GM12875 (cell line): Measurements from ENCODE around the gene SPP1.
"Not testable (repeated sequence)": the region's sequence is repeated elsewhere in the genome, so short reads cannot be mapped to it uniquely, and the experiment has no call there.

ENCODE experiments used
- H3K4me3 ChIP-seq: one replicate; pipeline ENCODE4 v1.5.1; 2011; ENCODE audit warnings: low read depth, low read length, control low read depth
- TF ChIP-seq, protein P1 (sequence below): IDR thresholded peaks from 2 replicates; pipeline ENCODE4 v1.5.1; 2011; ENCODE audit warnings: low read depth, mild to moderate bottlenecking, control low read depth, inconsistent platforms, low read length, moderate library complexity, borderline replicate concordance; ENCODE audit not compliant: insufficient read depth

The SPP1 gene

DNA sequence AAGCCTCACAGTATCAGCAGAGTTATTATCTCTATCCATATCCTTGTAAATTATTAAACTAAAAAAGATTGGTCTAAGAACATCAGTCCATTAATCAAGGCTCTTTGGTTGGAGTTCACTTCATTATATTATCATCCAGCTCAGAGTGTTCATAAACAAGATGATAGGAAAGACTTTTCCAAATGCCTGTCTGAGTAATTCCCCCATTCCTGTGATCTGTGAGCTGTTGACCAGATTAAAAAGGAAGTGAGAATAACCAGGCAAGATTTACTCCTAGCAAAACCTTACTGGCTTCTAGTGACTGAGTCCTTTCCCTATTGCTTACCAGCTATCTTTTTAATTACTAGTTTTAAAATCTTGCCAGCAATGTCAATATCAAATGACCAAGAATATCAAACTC lies 46.8 kb downstream of the SPP1 start:
- TF ChIP-seq, protein P1, sequence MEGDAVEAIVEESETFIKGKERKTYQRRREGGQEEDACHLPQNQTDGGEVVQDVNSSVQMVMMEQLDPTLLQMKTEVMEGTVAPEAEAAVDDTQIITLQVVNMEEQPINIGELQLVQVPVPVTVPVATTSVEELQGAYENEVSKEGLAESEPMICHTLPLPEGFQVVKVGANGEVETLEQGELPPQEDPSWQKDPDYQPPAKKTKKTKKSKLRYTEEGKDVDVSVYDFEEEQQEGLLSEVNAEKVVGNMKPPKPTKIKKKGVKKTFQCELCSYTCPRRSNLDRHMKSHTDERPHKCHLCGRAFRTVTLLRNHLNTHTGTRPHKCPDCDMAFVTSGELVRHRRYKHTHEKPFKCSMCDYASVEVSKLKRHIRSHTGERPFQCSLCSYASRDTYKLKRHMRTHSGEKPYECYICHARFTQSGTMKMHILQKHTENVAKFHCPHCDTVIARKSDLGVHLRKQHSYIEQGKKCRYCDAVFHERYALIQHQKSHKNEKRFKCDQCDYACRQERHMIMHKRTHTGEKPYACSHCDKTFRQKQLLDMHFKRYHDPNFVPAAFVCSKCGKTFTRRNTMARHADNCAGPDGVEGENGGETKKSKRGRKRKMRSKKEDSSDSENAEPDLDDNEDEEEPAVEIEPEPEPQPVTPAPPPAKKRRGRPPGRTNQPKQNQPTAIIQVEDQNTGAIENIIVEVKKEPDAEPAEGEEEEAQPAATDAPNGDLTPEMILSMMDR: no peak
- H3K4me3 ChIP-seq: no peak overlapping the region

DNA sequence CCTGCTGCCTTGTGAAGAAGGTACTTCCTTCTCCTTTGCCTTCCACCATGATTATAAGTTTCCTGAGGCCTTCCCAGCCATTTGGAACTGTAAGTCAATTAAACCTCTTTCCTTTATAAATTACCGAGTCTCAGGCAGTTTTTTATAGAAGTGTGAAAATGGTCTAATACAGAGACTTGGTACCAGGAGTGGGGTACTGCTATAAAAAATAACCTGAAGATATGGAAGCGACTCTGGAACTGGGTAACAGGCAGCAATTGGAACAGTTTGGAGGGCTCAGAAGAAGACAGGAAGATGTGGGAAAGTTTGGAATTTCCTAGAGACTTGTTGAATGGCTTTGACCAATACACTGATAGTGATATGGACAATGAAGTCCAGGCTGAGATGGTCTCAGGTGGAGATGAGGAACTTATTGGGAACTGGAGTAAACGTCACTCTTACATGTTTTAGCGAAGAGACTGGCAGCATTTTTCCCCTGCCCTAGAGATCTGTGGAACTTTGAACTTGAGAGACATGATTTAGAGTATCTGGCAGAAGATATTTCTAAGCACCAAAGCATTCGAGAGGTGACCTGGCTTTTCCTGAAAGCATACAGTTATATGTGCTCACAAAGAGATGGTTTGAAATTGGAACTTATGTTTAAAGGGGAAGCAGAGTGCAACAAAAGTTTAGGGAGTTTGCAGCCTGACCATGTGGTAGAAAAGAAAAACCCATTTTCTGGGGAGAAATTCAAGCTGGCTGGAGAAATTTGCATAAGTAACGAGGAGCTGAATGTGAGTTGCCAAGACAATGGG lies 50.6 kb downstream of the SPP1 start:
- H3K4me3 ChIP-seq: not testable (repeated sequence)

DNA sequence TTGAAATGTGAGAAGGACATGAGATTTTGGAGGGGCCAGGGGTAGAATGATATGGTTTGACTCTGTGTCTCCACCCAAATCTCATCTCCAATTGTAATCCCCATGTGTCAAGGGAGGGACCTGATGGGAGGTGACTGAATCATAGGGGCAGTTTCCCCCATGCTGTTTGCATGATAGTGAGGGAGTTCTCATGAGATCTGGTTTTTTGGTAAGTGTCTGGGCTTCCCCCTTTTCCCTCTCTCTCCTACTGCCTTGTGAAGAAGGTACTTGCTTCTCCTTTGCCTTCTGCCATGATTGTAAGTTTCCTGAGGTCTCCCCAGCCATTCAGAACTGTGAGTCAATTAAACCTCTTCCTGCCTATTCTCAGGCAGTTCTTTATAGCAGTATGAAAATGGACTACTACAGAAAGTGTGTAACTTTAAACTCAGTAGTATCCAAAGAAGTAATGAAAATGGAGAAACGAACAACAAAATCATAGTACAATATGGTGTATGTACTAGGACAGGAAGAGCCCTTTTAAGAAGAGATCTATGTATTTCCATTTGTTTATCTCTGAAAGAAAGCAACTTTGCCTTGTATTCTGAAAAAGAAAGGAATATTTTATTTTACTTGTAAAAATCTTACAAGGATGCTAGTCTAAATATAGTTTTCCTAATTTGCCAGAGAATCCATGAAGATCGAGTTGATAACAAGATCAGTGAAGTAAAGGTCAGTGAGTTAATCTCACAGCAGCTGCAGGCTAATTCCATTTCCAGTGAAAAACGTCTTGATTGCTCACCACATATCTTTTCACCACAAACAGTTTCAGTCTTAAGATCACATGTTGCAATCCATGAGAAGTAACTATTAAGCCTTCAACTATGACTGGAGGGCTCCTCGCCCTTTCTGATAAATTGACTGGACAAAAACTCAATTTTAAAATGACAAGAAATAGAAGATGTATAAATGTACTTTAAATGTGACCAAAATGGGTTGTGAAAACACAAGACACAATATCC lies 52.4 kb downstream of the SPP1 start:
- TF ChIP-seq, protein P1: no peak
- no peak overlapping the region for H3K4me3 ChIP-seq

DNA sequence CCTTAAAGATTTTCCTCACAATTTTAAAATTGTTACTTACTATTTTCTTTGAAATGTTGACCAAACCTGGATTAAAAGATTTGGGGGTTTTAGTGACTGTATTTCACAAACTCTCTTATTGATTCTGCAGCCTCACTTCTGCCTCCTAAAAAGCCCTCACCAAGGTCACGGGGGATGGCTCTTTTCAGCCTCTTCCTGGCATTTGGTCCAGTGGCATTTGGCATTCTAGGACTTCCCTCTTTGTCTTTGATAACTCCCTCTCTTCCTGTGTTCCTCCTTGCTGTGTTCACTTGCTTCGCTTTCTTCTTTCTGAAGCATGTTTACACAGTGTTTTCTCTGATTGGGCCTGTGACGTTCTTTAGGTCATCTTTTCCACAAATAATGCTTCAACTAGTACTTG lies 53.4 kb downstream of the SPP1 start:
- no peak overlapping the region for H3K4me3 ChIP-seq
- TF ChIP-seq, protein P1: no peak

DNA sequence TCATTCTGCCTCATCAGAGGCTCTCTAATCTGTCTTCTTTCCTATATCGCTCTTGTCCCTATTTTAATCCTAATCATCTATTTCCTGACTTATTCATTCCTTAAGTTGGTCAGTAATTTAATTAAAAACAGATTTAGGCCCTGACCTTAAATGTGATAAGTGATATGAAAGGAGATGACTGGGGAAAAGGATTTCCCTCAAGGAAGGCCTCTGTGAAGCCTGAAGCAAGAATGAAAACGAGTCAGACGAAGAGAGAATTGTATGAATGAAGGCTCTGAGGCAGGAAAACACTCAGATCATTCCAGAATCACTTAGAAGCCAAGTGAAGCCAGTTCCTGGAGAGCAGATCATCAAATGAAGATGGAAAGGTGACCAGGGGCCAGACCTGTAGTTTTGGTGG lies 54.0 kb downstream of the SPP1 start:
- no peak overlapping the region for H3K4me3 ChIP-seq

DNA sequence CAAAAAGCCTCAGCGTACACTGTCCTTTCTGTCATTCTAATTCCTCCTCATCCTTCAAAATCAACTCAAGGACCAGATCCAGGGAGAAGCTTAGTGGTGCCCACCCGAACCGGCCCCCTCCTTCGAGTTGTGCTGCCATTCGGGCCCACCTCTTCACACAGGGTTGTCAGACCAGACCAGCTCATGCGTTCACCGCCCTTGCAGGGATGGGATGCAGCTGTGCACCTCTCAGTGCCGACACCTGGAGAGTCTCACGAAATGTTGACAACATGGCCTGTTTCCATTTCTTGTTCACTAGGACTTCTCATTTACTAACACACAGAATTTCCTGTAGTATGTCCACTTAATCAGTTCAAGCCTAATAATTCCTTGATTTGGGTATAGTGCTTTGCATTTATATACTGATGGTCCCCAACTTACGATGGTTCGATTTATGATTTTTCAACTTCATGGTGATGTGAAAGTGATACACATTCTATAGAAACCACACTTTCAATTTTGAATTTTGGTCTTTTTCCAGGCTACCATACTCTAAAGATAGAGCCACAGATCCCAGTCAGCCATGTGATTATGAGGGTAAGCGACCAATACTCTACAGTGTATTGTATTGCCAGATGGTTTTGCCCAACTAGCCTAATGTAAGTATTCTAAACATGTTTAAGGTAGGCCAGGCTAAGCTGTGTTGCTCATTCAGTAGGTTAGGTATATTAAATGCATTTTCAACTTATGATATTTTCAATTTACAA lies 55.2 kb downstream of the SPP1 start:
- TF ChIP-seq, protein P1: no peak
- H3K4me3 ChIP-seq: no peak overlapping the region

More for the DNA sequence above, 54.0 kb downstream of the SPP1 start:
- TF ChIP-seq, protein P1: no peak
